DMS 273 (cell line): ENCODE measurements around the gene CACNA1I.

Experiments
- DNase-seq: peaks from one replicate; lab custom pipeline; 2025; ENCODE audit not compliant: unreplicated experiment; lab: John Stamatoyannopoulos, UW

CACNA1I gene

GRCh38 chr22:39595622-39596172 is 25.1 kb downstream of the CACNA1I start:
- DNase-seq = no peak

DNA sequence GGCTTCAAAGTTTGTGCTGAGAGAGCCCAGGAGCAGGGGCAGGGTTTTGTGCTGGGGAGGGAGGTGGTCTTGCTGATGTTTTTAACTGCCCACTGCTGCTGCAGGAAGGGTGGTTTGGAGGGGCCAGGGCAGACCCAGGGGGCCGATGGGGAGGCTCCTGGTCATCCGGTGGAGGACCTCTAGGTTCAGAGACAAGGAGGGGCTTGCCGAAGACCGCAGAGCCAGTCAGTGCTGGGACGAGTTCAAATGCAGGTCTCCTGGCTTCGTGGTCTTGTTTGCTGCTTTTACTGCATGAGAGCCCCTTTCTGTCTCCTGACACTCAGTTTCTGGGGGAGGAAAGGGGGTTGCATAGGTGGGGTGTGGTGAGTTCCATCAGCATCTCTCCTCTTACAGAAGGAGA is 26.0 kb downstream of the CACNA1I start:
- DNase-seq = no peak

DNA sequence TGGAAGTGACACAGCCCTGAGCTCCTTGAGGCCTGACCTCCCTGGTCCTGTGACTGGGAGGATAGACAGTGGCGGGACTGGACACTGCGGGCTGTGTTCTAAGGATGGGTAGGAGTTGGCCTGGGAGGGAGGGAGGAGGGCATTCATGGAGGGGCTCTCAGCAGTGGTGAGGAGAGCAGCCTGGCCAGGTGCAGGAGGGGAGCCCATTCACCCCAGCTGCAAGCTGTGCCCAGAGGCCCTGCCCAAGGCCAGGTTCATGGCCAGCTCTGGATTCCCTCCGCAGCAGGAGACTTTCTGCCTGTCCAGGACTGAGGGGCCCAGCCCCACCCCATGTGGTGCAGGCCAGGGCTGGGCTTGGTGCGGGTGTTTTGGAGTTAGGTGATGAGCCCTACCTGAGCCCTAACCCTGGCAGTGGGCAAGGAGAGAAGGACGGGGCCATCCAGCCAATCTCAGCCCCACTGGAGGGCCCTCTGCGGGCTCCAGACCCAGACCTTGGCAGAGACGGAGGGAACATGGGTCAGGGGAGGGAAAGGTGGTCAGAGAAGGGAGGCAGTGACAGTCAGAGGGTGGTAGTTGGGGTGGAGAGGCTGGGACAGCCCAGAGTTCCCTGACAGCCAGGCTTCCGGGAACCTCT is 26.8 kb downstream of the CACNA1I start:
- no peak for DNase-seq

GRCh38 chr22:39598017-39598965 is 27.7 kb downstream of the CACNA1I start:
- no peak for DNase-seq

GRCh38 chr22:39600491-39601179 is 30.1 kb downstream of the CACNA1I start:
- peak; percentile 15 for DNase-seq

DNA sequence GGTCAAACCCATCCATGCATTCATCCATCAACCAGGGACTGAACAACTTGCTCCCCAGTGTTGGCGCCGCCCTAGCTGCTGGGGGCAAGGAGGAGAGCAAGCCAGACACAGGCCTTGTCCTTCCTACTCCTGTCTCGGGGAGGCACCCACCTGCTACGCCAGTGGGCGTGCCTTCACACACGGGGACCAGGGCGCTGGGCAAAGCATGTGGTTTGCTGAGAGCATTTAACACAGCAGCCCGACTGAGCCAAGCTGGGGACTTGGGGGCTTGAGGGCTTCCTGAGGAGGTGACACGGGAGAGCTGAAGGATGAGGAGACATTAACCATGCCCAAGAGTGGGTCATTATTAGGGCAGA is 30.6 kb downstream of the CACNA1I start:
- DNase-seq = no peak

DNA sequence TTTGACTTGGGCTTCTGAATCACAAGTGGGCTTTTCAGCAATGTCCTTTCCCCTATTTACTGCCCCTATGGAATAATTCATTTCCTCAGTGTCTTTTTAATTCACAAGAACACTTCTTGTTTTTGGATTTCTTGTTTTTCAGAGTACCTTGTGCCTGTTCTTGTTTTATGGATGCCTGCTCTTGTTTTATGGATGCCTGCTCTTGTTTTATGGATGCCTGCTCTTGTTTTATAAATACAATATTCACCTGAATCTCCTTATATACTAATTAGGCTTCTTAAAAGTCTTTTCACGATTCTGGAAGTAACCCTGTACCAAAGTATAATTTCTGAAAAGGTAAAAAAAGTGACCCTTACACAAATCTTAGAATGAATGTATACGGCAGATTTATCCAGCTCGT is 32.8 kb downstream of the CACNA1I start:
- DNase-seq = no peak

- DNase-seq = no peak
These were observed 39.7 kb downstream of the CACNA1I start for GRCh38 chr22:39610246-39610645.

DNA sequence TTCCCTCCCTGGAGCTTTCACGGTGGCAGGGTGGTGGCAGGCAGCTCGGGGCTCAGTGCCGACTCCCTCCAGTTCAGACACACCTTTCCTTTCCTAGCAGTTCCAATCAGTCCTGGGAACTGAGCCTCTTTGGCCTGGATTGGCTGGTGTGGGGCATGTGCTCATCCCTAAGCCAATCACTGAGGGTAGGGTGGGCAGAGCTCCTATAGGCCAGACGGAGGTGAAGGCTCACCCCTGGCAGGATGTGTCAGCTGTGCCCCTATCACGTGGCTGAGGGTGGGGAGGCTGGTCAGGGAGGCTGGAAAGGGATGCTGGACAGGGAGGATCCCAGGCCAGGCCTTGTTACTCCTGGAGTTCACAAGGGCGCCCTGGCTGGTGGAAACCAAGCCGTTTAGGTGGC is 40.2 kb downstream of the CACNA1I start:
- DNase-seq = no peak

DNA sequence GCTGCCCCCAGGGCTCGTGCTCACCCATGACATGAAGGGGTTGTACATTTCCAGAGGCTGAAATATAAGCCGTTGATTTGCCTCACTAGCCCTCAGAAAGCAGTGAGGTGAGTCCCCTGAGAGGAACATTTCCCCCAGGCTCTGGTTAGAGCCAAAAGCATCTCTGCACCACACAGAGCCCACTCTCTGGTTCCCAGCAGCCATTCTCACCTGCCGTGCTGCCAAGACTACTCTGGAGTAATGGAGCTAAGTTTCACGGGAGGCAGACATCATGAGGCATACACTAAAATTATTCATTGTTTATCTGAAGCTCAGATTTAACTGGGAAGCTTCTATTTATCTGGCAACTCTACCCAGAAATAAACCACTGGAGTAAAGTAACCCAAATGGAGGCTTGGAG is 40.8 kb downstream of the CACNA1I start:
- no peak for DNase-seq

DNA sequence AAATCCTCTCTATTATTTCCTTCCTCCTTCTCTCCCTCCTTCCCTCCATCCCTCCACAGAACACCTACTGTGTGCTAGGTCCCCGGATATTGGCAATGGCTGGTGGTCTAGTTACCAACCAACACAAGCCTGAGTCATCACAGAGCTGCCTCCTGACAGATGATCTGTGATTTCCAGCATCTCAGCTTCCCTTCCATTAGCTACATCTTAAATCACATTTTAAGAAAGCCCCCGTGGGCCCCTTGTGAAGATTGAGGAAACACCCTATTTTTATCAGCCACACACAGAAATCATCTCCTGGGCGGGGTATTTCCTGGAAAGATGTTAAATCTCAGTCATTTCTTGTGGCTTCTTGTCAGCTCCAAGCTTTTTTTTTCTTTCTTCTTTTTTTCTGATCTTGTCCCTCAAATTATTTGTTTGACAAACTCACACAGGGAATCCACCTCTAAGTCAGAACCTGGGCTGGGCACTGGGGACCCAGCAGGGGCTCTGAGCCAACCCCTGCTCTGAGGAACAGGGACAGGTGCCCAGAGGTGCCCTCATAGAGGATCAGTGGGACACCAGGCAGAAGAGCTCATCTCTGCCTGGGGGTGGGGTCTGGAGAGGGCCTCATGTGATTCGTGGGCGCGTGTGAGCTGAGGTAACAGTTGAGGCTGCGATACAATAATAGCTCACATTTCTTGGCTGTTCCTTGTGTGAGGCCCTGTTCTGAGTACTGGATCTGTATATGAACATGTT is 42.4 kb downstream of the CACNA1I start:
- DNase-seq = no peak

GRCh38 chr22:39613549-39613921 is 43.0 kb downstream of the CACNA1I start:
- no peak for DNase-seq

DNA sequence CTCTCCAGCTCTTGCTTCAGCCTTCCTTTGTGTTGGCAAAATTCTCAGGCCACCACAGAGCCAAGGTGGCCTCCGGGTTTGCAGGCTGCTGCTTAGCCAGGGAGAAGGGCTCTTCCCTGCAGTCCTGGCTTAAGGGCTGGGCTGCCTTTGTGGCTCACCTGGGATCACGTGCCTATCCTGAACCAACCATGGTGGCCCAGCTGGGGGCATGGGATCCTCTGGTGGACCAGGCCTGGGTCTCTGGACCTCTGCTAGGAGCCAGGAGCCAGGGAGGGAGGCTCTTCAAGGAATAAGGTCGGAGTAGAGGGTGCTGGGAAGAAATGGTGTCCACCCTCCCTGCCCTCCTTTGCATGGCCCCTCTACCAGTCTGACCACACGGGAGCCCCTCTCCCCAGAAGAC is 43.9 kb downstream of the CACNA1I start:
- DNase-seq = no peak

DNA sequence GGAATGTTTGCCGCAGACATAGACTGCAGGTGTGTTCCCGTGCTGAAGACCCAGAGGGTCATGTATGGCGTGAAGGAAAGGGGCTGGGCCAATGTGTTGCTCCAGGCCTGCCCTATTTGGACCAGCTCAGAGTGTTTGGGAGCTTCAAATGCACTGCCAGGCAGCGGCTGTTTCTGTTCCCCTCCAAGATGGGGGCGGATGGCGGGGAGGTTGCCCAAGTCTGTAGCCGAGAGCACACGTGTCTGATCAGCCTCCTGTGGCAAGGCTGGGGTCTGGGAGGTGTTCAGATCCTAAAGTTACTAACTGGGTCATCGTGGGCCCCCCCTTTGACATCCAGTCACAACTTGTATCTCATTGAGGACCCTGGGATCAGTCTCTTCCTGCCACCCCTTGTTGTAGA is 45.5 kb downstream of the CACNA1I start:
- no peak for DNase-seq

- no peak for DNase-seq
These were observed 46.2 kb downstream of the CACNA1I start for GRCh38 chr22:39616781-39617180.

DNA sequence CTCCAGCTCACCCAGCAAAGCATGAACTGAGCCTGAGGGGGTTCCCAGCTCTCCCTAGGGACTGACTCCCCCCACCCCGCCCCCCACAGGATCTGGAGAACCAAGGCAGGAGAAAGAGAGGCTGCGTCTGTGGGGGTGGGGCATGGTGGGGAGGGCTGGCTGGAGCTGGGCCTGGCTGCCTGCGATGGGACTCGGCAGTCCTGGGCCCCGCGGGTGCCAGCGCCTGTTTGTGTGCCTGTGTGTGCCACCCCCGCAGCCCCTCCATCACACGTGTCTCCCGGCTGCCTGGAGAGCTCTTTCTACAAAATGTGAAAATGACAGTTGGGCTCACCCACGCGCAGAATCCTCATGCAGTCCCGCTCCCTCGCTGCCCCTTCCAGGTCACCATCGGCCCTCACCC is 46.8 kb downstream of the CACNA1I start:
- no peak for DNase-seq

GRCh38 chr22:39617970-39618757 is 47.6 kb downstream of the CACNA1I start:
- no peak for DNase-seq

GRCh38 chr22:39618996-39619530 is 48.5 kb downstream of the CACNA1I start:
- peak; percentile 19 for DNase-seq

DNA sequence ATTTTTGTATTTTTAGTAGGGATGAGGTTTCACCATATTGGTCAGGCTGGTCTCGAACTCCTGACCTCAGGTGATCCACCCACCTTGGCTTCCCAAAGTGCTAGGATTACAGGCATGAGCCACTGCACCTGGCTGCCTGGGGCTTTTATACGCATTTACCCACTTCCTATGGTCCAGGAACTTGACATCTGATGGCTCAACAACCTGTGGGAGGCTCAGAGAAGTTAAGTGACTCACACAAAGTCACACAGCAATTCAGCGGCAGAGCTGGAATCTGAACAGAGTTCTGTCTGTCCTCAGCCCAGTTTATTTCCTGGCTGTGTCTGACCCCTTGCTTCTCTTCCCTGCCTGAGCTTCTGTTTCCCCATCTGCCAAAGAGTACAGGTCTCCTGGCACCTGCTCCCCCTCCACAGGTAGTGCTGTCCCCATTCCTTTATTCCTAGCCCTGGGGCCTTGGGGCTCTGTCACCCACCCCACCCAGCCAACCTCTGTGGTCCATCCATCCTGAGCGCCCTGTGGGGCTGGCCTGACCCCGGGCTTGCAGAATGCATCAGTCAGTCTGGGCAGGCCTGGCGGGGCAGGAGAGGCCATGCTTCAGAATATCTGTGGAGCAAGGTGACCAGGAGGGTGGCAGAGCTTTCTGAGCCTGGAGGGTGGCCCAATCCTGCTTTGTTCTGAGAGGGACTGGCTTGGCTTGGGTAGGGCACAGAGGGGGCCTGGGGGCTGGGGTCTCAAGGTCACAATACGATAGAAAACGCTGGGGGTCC is 50.6 kb downstream of the CACNA1I start:
- no peak for DNase-seq
